HG02678 (cell line): ENCODE measurements around the gene CHADL.
"Not testable (repeated sequence)": the region's sequence is repeated elsewhere in the genome, so short reads cannot be mapped to it uniquely, and the experiment has no call there.

ENCODE experiments used
- ATAC-seq: cut with Tn5 transposase; IDR thresholded peaks from one replicate; pipeline ENCODE4 v1.9.1; 2021; ENCODE audit warnings: mild to moderate bottlenecking, moderate library complexity; ENCODE audit not compliant: unreplicated experiment

Gene CHADL

GRCh38 chr22:41191467-41191866 lies 49.3 kb downstream of the CHADL start:
- ATAC-seq: no peak

GRCh38 chr22:41184679-41185078 lies 56.1 kb downstream of the CHADL start:
- no peak for ATAC-seq

GRCh38 chr22:41181349-41182241 lies 59.1 kb downstream of the CHADL start:
- no peak for ATAC-seq

- ATAC-seq: no peak
Measured at GRCh38 chr22:41180926-41181325, 59.8 kb downstream of the CHADL start.

GRCh38 chr22:41180362-41180761 lies 60.4 kb downstream of the CHADL start:
- ATAC-seq: not testable (repeated sequence)
